Spinal cord (tissue), 10 donors: ENCODE data around the gene HES7. TPM values are rescaled to one million over a fixed set of nuclear protein-coding genes. Genes with fewer than 3 reads are reported as not detected.
A peak's percentile ranks its signal among the peaks of the same experiment; 100 is the strongest.
"Not testable (repeated sequence)": the region's sequence is repeated elsewhere in the genome, so short reads cannot be mapped to it uniquely, and the experiment has no call there.

Source experiments
- DNase-seq, 6 donors: peaks; one replicate each; pipeline versions ENCODE4 v3.0.0 to v3.0.0-alpha.2; 2013 to 2015; ENCODE audit warnings: low spot score in 6 of 6, low read depth in 4 of 6
- H3K27ac ChIP-seq: one replicate; pipeline ENCODE4 v1.5.1; 2013; ENCODE audit warnings: low read depth, low read length, control low read depth
- H3K27me3 ChIP-seq: one replicate; pipeline ENCODE4 v1.6.1; 2013; ENCODE audit warnings: low read length; ENCODE audit not compliant: control insufficient read depth, insufficient read depth
- H3K36me3 ChIP-seq: one replicate; pipeline ENCODE4 v1.6.1; 2013; ENCODE audit warnings: low read length; ENCODE audit not compliant: control insufficient read depth, insufficient read depth
- H3K4me1 ChIP-seq: one replicate; pipeline ENCODE4 v1.6.1; 2013; ENCODE audit warnings: low read length; ENCODE audit not compliant: control insufficient read depth, insufficient read depth
- H3K4me3 ChIP-seq: one replicate; pipeline ENCODE4 v1.5.1; 2013; ENCODE audit warnings: low read depth, low read length, control low read depth
- H3K9me3 ChIP-seq: one replicate; pipeline ENCODE4 v1.6.1; 2013; ENCODE audit warnings: low read length; ENCODE audit not compliant: control insufficient read depth, insufficient read depth
- WGBS: methylation state at CpG from one replicate; pipeline ENCODE4 v1.1.5; 2013; ENCODE audit warnings: missing lambda C conversion rate; ENCODE audit not compliant: insufficient coverage; 5-methylcytosine and 5-hydroxymethylcytosine counted together
- long read RNA-seq, 4 donors: transcript quantifications; one replicate each; lab custom pipeline, GENCODE V29; 2026
- polyA plus RNA-seq, 2 donors: library from polyadenylated mRNA; unstranded; fragments of 120-200 nt; gene quantifications; one replicate each; pipeline ENCODE4 v1.2.1, GENCODE V29; 2013; ENCODE audit not compliant: insufficient read length in 2 of 2
- total RNA-seq, 2 donors: library from RNA; depleted of rRNA in 1 of 2; stranded (reverse); fragments of 120-200 nt in 1 of 2; fragments of >200 nt in 1 of 2; gene quantifications; one replicate each; pipeline versions ENCODE4 v1.2.3 to v1.2.4, GENCODE V29; 2013 to 2014
- donor health status: healthy.

HES7 gene
- total RNA-seq (under 1 TPM; 0.20 to 0.39 TPM), polyA plus RNA-seq (1 to 10 TPM; 1.7 to 2.5 TPM)
- long read RNA-seq, donor 1, result 0 reads
- long read RNA-seq, donor 2, result 0 reads
- long read RNA-seq, donor 3, result 0 reads
- long read RNA-seq, donor 4, result 0 reads

- peaks cover 37% of the 10 kb centered on the region for H3K27me3 ChIP-seq
- peaks cover 64% of the 10 kb centered on the region for H3K4me1 ChIP-seq
- WGBS, result under 1% methylated on average over 29 of the region's 29 CpGs
- H3K9me3 ChIP-seq, result no peaks in the 10 kb centered on the region
- H3K36me3 ChIP-seq, result no peaks in the 10 kb centered on the region
- peak within 1 kb of the TSS; percentile 52 for H3K27ac ChIP-seq
- H3K4me3 ChIP-seq, result peak within 1 kb of the TSS; percentile 82
- peak in 2 of 6 donors; percentile 2 to 60 for DNase-seq
Measured at GRCh38 chr17:8123695-8124349, at the start of gene HES7. Gene HES7, minus strand, starts transcription at chr17:8124106. Its CDS starts 22 bp downstream, at chr17:8124084.

GRCh38 chr17:8173056-8173870 lies 49.4 kb upstream of the HES7 start:
- WGBS, result 0% methylated on average over 18 of the region's 23 CpGs
- H3K27ac ChIP-seq, result peak overlapping the region; percentile 97
- H3K9me3 ChIP-seq, result no peaks in the 10 kb centered on the region
- peaks cover 44% of the 10 kb centered on the region for H3K4me1 ChIP-seq
- no peaks in the 10 kb centered on the region for H3K27me3 ChIP-seq
- peak in 4 of 6 donors; percentile 87 to 99 (median 94) for DNase-seq
- H3K4me3 ChIP-seq, result peak overlapping the region; percentile 51
- no peaks in the 10 kb centered on the region for H3K36me3 ChIP-seq

GRCh38 chr17:8170186-8170585 lies 46.3 kb upstream of the HES7 start:
- peaks cover 22% of the 10 kb centered on the region for H3K4me1 ChIP-seq
- not testable (repeated sequence) for H3K27me3 ChIP-seq, DNase-seq, H3K36me3 ChIP-seq, H3K4me3 ChIP-seq, H3K9me3 ChIP-seq, H3K27ac ChIP-seq
- no CpG with 5 or more reads among the region's 19 CpGs for WGBS

GRCh38 chr17:8167526-8167925 lies 43.6 kb upstream of the HES7 start:
- H3K36me3 ChIP-seq, result no peaks in the 10 kb centered on the region
- no peak overlapping the region for H3K27ac ChIP-seq
- H3K9me3 ChIP-seq, result no peaks in the 10 kb centered on the region
- no peak for DNase-seq
- no peak overlapping the region for H3K4me3 ChIP-seq
- H3K27me3 ChIP-seq, result no peaks in the 10 kb centered on the region
- WGBS, result 47% methylated on average over 2 of the region's 3 CpGs
- H3K4me1 ChIP-seq, result peaks cover 30% of the 10 kb centered on the region

GRCh38 chr17:8166731-8167130 lies 42.8 kb upstream of the HES7 start:
- Histone ChIP-seq H3K27ac (no peak overlapping the region), H3K4me3 (no peak overlapping the region), H3K27me3 (no peaks in the 10 kb centered on the region), H3K4me1 (peaks cover 31% of the 10 kb centered on the region), H3K36me3 (peaks cover 6% of the 10 kb centered on the region), H3K9me3 (no peaks in the 10 kb centered on the region)
- WGBS, result 93% methylated on average over 4 of the region's 6 CpGs
- DNase-seq, result no peak

- WGBS, result 59% methylated on average over 2 of the region's 6 CpGs
- Histone ChIP-seq H3K27me3 (no peaks in the 10 kb centered on the region), H3K27ac (peak overlapping the region; percentile 95), H3K36me3 (peaks cover 26% of the 10 kb centered on the region), H3K4me1 (peaks cover 45% of the 10 kb centered on the region), H3K4me3 (no peak overlapping the region), H3K9me3 (no peaks in the 10 kb centered on the region)
- DNase-seq, result no peak
Measured at GRCh38 chr17:8164815-8165131, 40.9 kb upstream of the HES7 start.

GRCh38 chr17:8163978-8164814 lies 40.3 kb upstream of the HES7 start:
- Histone ChIP-seq H3K27ac (peak overlapping the region; percentile 95), H3K4me3 (peak overlapping the region; percentile 95), H3K36me3 (peaks cover 32% of the 10 kb centered on the region), H3K27me3 (no peaks in the 10 kb centered on the region), H3K9me3 (no peaks in the 10 kb centered on the region), H3K4me1 (peaks cover 51% of the 10 kb centered on the region)
- WGBS, result 20% methylated on average over 1 of the region's 13 CpGs
- peak in 2 of 6 donors; percentile 47 to 57 for DNase-seq

GRCh38 chr17:8162997-8163977 lies 39.4 kb upstream of the HES7 start:
- peak overlapping the region; percentile 95 for H3K27ac ChIP-seq
- DNase-seq, result peak in 3 of 6 donors; percentile 68 to 93 (median 81)
- peak overlapping the region; percentile 95 for H3K4me3 ChIP-seq
- H3K9me3 ChIP-seq, result no peaks in the 10 kb centered on the region
- H3K36me3 ChIP-seq, result peaks cover 38% of the 10 kb centered on the region
- peaks cover 57% of the 10 kb centered on the region for H3K4me1 ChIP-seq
- H3K27me3 ChIP-seq, result no peaks in the 10 kb centered on the region
- under 1% methylated on average over 48 of the region's 55 CpGs for WGBS
